ENCODE results near the gene COQ2. TPM values are rescaled to one million over a fixed set of nuclear protein-coding genes. Genes with fewer than 3 reads are reported as not detected.

The COQ2 gene, protein sequence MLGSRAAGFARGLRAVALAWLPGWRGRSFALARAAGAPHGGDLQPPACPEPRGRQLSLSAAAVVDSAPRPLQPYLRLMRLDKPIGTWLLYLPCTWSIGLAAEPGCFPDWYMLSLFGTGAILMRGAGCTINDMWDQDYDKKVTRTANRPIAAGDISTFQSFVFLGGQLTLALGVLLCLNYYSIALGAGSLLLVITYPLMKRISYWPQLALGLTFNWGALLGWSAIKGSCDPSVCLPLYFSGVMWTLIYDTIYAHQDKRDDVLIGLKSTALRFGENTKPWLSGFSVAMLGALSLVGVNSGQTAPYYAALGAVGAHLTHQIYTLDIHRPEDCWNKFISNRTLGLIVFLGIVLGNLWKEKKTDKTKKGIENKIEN
- 4.0 TPM for polyA plus RNA-seq (2012; ENCODE audit: insufficient read length, low read depth)

DNA sequence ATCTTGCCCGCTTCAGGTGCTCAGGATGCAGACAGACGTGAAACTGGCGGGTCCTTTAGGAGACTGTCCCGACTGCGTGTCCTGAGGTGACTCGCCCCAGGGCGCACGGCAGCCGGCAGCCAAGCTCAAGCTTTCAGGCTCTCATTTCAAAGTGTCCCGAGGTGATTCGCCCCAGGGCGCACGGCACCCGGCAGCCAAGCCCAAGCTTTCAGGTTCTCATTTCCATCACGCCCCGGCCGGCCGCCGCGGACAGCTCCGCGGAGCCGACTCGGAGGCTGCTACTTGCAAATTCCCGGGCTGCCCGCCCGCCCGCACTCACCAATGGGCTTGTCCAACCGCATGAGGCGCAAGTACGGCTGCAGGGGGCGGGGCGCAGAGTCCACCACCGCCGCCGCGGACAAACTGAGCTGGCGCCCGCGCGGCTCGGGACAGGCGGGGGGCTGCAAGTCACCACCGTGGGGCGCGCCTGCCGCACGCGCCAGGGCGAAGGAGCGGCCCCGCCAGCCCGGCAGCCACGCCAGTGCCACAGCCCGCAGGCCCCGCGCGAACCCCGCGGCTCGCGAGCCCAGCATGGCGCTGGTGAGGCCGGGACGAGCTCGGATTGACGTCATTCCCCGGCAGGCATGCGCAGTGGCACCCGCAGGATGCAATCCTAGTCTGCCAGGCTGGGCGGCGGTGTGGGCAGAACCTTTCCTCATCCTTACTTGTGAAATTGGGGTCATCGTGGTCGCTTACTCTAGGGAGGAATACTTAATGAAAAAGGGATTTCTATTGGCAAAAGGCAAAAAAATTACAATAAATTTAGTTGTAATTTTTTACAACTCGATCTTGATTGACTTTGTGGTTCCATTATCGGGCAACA, at the start of gene COQ2:
Gene COQ2 (minus strand): TSS at position 606 of the 862 bp plus-strand sequence. CDS start 34 bp downstream, at position 572.
- peak; percentile 80 for TF ChIP-seq TAF1 (IDR thresholded peaks at IDR 0.05; ENCODE audit: borderline replicate concordance, insufficient read depth, low read length)
- TF ChIP-seq, protein P1, sequence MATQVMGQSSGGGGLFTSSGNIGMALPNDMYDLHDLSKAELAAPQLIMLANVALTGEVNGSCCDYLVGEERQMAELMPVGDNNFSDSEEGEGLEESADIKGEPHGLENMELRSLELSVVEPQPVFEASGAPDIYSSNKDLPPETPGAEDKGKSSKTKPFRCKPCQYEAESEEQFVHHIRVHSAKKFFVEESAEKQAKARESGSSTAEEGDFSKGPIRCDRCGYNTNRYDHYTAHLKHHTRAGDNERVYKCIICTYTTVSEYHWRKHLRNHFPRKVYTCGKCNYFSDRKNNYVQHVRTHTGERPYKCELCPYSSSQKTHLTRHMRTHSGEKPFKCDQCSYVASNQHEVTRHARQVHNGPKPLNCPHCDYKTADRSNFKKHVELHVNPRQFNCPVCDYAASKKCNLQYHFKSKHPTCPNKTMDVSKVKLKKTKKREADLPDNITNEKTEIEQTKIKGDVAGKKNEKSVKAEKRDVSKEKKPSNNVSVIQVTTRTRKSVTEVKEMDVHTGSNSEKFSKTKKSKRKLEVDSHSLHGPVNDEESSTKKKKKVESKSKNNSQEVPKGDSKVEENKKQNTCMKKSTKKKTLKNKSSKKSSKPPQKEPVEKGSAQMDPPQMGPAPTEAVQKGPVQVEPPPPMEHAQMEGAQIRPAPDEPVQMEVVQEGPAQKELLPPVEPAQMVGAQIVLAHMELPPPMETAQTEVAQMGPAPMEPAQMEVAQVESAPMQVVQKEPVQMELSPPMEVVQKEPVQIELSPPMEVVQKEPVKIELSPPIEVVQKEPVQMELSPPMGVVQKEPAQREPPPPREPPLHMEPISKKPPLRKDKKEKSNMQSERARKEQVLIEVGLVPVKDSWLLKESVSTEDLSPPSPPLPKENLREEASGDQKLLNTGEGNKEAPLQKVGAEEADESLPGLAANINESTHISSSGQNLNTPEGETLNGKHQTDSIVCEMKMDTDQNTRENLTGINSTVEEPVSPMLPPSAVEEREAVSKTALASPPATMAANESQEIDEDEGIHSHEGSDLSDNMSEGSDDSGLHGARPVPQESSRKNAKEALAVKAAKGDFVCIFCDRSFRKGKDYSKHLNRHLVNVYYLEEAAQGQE (IDR thresholded peaks at IDR 0.05; ENCODE audit: insufficient read depth in 1 of 2, low read depth in 2 of 2, low read length in 2 of 2), result peak; percentile 52 to 80; a peak in 3 of 4 replicates
- peak; percentile 43; the same call in 1 of the 2 replicates for TF ChIP-seq SIN3A (IDR thresholded peaks at IDR 0.05; ENCODE audit: borderline replicate concordance, insufficient read depth, low read length)
- peak; percentile 36 for TF ChIP-seq FOXP2 (optimal IDR thresholded peaks at IDR 0.05; ENCODE audit: borderline replicate concordance, extremely low read depth, extremely low read length, insufficient read depth)
- TF ChIP-seq POLR2AphosphoS5 (IDR thresholded peaks at IDR 0.05; ENCODE audit: low read depth, low read length), result peak; percentile 67; the same call in 1 of the 2 replicates

DNA sequence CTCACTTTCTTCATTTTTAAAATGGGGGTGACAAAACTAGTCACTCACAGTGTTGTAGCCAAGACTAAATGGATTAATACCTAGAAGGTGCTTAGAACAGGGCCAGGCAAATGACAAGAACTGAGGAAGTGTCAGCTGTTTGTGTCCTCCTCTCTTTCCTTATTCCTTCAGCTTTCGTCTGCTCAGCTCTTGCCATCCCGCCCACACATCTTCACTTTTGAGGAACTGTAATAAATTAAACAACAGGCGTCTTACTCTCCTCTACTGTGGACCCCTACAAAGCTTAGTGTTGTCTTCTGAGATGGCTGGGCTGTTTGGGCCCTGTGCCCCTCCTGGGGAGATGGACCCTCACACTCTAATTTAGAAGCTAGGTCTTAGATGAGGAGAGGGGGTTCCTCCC, 47.4 kb upstream of the COQ2 start:
- TF ChIP-seq POLR2AphosphoS5 (IDR thresholded peaks at IDR 0.05; ENCODE audit: low read depth, low read length) (no peak), TAF1 (IDR thresholded peaks at IDR 0.05; ENCODE audit: borderline replicate concordance, insufficient read depth, low read length) (no peak), FOXP2 (optimal IDR thresholded peaks at IDR 0.05; ENCODE audit: borderline replicate concordance, extremely low read depth, extremely low read length, insufficient read depth) (no peak), SIN3A (IDR thresholded peaks at IDR 0.05; ENCODE audit: borderline replicate concordance, insufficient read depth, low read length) (no peak)
- TF ChIP-seq, protein P1 (IDR thresholded peaks at IDR 0.05; ENCODE audit: insufficient read depth in 1 of 2, low read depth in 2 of 2, low read length in 2 of 2), result no peak

DNA sequence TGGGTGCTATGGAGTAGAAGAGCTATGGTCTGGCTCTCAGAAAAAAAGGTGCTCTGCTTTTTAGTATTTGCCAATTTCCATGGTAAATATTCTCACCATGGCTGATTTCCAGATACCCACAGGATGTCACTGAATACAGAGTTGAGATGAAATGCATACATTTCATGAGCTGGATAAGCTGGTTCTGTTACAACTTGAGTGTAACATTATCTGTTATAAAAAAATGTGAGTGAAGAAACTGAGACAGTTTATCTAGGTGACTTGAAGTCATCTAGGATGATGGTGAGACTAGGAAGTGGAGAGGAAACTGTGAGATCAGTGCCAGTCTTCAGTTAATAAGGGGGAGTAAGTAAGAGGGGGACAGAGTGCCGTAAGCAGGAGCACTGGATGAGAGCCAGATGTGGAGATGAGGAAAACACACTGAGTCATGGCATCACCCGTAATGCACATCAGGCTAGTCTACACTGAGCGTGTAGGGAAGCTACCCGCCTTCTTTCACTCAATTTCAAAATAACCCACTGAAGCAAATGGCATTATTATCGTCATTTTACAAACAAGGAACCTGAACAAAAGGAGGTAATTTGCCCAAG, 45.0 kb upstream of the COQ2 start:
- TF ChIP-seq, protein P1 (IDR thresholded peaks at IDR 0.05; ENCODE audit: insufficient read depth in 1 of 2, low read depth in 2 of 2, low read length in 2 of 2), result no peak
- TF ChIP-seq FOXP2 (optimal IDR thresholded peaks at IDR 0.05; ENCODE audit: borderline replicate concordance, extremely low read depth, extremely low read length, insufficient read depth), result no peak
- no peak for TF ChIP-seq POLR2AphosphoS5 (IDR thresholded peaks at IDR 0.05; ENCODE audit: low read depth, low read length)

DNA sequence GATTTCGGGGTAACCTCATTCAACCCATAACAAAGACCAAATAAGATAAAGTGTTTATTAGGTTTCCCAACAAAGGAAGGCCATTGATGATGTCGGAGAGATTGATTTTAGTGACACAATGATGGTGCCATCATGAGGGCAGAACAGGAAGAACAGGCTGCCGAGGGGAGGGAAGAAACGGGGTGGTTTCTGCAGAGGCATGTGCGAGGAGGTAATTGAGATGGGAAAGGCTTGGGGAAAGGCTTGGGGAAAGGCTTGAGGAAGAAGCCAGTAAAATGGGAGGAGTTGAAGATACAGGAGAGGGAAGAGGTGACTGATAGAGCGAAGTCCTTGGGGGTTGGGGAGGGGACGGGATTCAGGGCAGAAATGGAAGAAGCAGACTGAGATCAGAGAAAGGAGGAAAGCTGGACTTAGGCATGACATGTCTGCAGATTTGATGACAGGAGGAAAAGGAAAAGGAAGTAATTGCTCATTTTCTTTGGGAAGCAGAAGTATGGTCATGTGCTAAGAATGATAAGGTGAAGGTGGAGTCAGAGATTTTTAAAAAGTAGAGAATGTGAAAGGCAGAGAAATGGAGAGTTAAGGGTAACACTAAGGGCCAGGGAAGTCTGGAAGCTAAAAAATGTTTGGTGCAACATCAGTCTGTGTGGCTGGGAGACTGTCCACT, 44.1 kb upstream of the COQ2 start:
- TF ChIP-seq POLR2AphosphoS5 (IDR thresholded peaks at IDR 0.05; ENCODE audit: low read depth, low read length) (no peak), FOXP2 (optimal IDR thresholded peaks at IDR 0.05; ENCODE audit: borderline replicate concordance, extremely low read depth, extremely low read length, insufficient read depth) (no peak), TAF1 (IDR thresholded peaks at IDR 0.05; ENCODE audit: borderline replicate concordance, insufficient read depth, low read length) (no peak), SIN3A (IDR thresholded peaks at IDR 0.05; ENCODE audit: borderline replicate concordance, insufficient read depth, low read length) (no peak)
- TF ChIP-seq, protein P1 (IDR thresholded peaks at IDR 0.05; ENCODE audit: insufficient read depth in 1 of 2, low read depth in 2 of 2, low read length in 2 of 2), result no peak
